Sigmoid colon (tissue), 4 donors: Measurements from ENCODE around the gene QARS1.
A peak's percentile ranks its signal among the peaks of the same experiment; 100 is the strongest.

Experiments used
- CTCF ChIP-seq, 4 experiments: fragments of 450-650 bp in 3 of 4; fragments of 200-600 bp in 1 of 4; IDR thresholded peaks; one replicate each; pipeline ENCODE4 v1.5.1; 2016 to 2019; ENCODE audit warnings: antibody characterized with exemption in 4 of 4, mild to moderate bottlenecking in 3 of 4, moderate library complexity in 2 of 4
- EP300 ChIP-seq, 4 donors: sonication (generic); formaldehyde crosslinking; IDR thresholded peaks; one replicate each; pipeline ENCODE4 v1.6.1; 2017; ENCODE audit warnings: antibody characterized with exemption in 4 of 4
- POLR2A ChIP-seq, 2 donors: fragments of 450-650 bp; IDR thresholded peaks; one replicate each; pipeline ENCODE4 v1.6.1; 2016; ENCODE audit warnings: antibody characterized with exemption in 2 of 2, mild to moderate bottlenecking in 2 of 2, moderate library complexity in 2 of 2

- no peak for TF ChIP-seq CTCF (IDR thresholded peaks at IDR 0.05)
- TF ChIP-seq POLR2A (IDR thresholded peaks at IDR 0.05), result peak; percentile 27 to 47
- no peak for TF ChIP-seq EP300 (IDR thresholded peaks at IDR 0.05)
Observed at GRCh38 chr3:49132437-49133225, 28.1 kb upstream of the QARS1 start, which contains the start of gene LAMB2.
